Kidney (tissue), 14 donors: ENCODE data around the gene S100A9. TPM values are rescaled to one million over a fixed set of nuclear protein-coding genes. Genes with fewer than 3 reads are reported as not detected.

ENCODE experiments used
- DNase-seq, 5 donors: peaks; one replicate each; pipeline ENCODE4 v3.0.0-alpha.2; 2013 to 2020
- FAIRE-seq: peaks from 2 replicates; lab custom pipeline; 2012; peaks lifted over from hg19 to GRCh38; lab: Jason Lieb, UNC
- H3K27ac ChIP-seq, 2 donors: one replicate each; pipeline ENCODE4 v1.7.0; 2013; ENCODE audit warnings: low read depth in 2 of 2, low read length in 2 of 2, inconsistent platforms in 1 of 2
- H3K27me3 ChIP-seq: one replicate; pipeline ENCODE4 v1.7.1; 2013; ENCODE audit warnings: low read length, inconsistent platforms; ENCODE audit not compliant: control insufficient read depth, insufficient read depth
- H3K36me3 ChIP-seq, 3 donors: one replicate each; pipeline versions ENCODE4 v1.7.0 to v1.7.1; 2013; ENCODE audit warnings: low read length in 3 of 3, control low read depth in 1 of 3, inconsistent platforms in 1 of 3; ENCODE audit not compliant: insufficient read depth in 3 of 3, control insufficient read depth in 2 of 3
- H3K4me1 ChIP-seq, 3 donors: one replicate each; pipeline versions ENCODE4 v1.7.0 to v1.7.1; 2013; ENCODE audit warnings: low read length in 3 of 3, inconsistent platforms in 1 of 3, low read depth in 1 of 3; ENCODE audit not compliant: control insufficient read depth in 2 of 3, insufficient read depth in 2 of 3
- H3K4me3 ChIP-seq, 3 donors: one replicate each; pipeline versions ENCODE4 v1.7.0 to v1.8.1; 2013; ENCODE audit warnings: low read length in 3 of 3, control low read depth in 1 of 3, inconsistent platforms in 1 of 3
- H3K9ac ChIP-seq, 3 donors: one replicate each; pipeline versions ENCODE4 v1.7.0 to v1.7.1; 2013; ENCODE audit warnings: low read length in 3 of 3, control low read depth in 1 of 3, inconsistent platforms in 1 of 3
- H3K9me3 ChIP-seq, 3 donors: one replicate each; pipeline versions ENCODE4 v1.7.0 to v1.7.1; 2013; ENCODE audit warnings: low read length in 3 of 3, control low read depth in 1 of 3, inconsistent platforms in 1 of 3; ENCODE audit not compliant: control insufficient read depth in 2 of 3, insufficient read depth in 1 of 3
- CTCF ChIP-seq: IDR thresholded peaks from 3 replicates; pipeline ENCODE4 v1.5.1; 2012; ENCODE audit warnings: mild to moderate bottlenecking, moderate library complexity, borderline replicate concordance; ENCODE audit not compliant: insufficient read depth; ENCODE audit errors: extremely low read depth
- intact Hi-C: fragments of 100-400 bp; cut with DNase I; formaldehyde crosslinking; loops from one replicate; pipeline ENCODE4 v1.11.1; 2022
- polyA plus RNA-seq: library from polyadenylated mRNA; stranded (reverse); fragments of 350-450 nt; fragmentation: Illumina TruSeq; extraction: RNeasy Lipid Tissue Mini Kit (QIAGEN cat#74804); gene quantifications from one replicate; pipeline ENCODE4 v1.2.3, GENCODE V29; 2014; ENCODE audit warnings: low read depth, low replicate concordance; ENCODE audit not compliant: insufficient read depth
- total RNA-seq: library from RNA; stranded (reverse); fragmentation: NEBNext Ultra II Directional; extraction: Animal tissue kit (Norgen Biotek cat#: 25700); gene quantifications from one replicate; pipeline ENCODE4 v1.2.1, GENCODE V29; 2021
- donor health status: control.
- donor health status: control.
- donor health status: control.
- donor health status: control.
- donor health status: control.
- donor health status: DM: yes; HTN: yes; CAD: no.
- donor health status: Normal renal cell carcinoma (clear cell type).

S100A9 gene
- total and polyA plus RNA-seq, 2 donors from 2014 or later: 41.9 to 271 TPM

- TF ChIP-seq CTCF: no peak
- no peak for FAIRE-seq
- Histone ChIP-seq H3K4me1 (no peaks in the 10 kb centered on the region), H3K9me3 (no peaks in the 10 kb centered on the region), H3K9ac (no peak overlapping the region), H3K4me3 (no peak overlapping the region), H3K27me3 (no peaks in the 10 kb centered on the region), H3K36me3 (no peaks in the 10 kb centered on the region), H3K27ac (no peak overlapping the region)
- intact Hi-C loops: no loop called here
- peak in 1 of 5 donors; percentile 18 for DNase-seq
These were observed 3.9 kb downstream of the S100A9 start for GRCh38 chr1:153361480-153362109.

GRCh38 chr1:153362187-153362775, 4.6 kb downstream of the S100A9 start:
- Histone ChIP-seq H3K27ac (no peak overlapping the region), H3K4me1 (no peaks in the 10 kb centered on the region), H3K27me3 (no peaks in the 10 kb centered on the region), H3K4me3 (no peak overlapping the region), H3K36me3 (no peaks in the 10 kb centered on the region), H3K9me3 (no peaks in the 10 kb centered on the region), H3K9ac (no peak overlapping the region)
- DNase-seq (peak in 4 of 5 donors; percentile 52 to 89 (median 71)), FAIRE-seq (no peak)
- intact Hi-C loops: no loop called here
- no peak for TF ChIP-seq CTCF

- no peaks in the 10 kb centered on the region for H3K4me1 ChIP-seq
- no peak for TF ChIP-seq CTCF
- no peaks in the 10 kb centered on the region for H3K27me3 ChIP-seq
- no peaks in the 10 kb centered on the region for H3K9me3 ChIP-seq
- intact Hi-C loops: no loop called here
- no peak for FAIRE-seq
- peak in 1 of 5 donors; percentile 6 for DNase-seq
- H3K9ac ChIP-seq: no peak overlapping the region
- no peaks in the 10 kb centered on the region for H3K36me3 ChIP-seq
- no peak overlapping the region for H3K27ac ChIP-seq
- no peak overlapping the region for H3K4me3 ChIP-seq
These were observed 6.0 kb downstream of the S100A9 start for GRCh38 chr1:153363641-153364040.
